T47D (cell line): ENCODE measurements around the gene C4BPA.

ENCODE experiments used
- DNase-seq, 2 experiments: peaks; one replicate each; pipeline versions ENCODE4 v3.0.0 to v3.0.0-alpha.2; 2011 to 2012; ENCODE audit warnings: low read depth in 1 of 2, low spot score in 1 of 2
- JUND ChIP-seq: IDR thresholded peaks from 2 replicates; pipeline ENCODE4 v1.6.1; 2012; ENCODE audit warnings: low read depth
- in situ Hi-C: cut with HindIII; loops from 2 replicates; pipeline ENCODE4 v1.10.0; 2016; ENCODE audit warnings: low sequenced_read_pairs, low pct_unique_long_range_greater_than_20kb

C4BPA gene

GRCh38 chr1:207069061-207069460 lies 35.0 kb upstream of the C4BPA start:
- no peak for DNase-seq

DNA sequence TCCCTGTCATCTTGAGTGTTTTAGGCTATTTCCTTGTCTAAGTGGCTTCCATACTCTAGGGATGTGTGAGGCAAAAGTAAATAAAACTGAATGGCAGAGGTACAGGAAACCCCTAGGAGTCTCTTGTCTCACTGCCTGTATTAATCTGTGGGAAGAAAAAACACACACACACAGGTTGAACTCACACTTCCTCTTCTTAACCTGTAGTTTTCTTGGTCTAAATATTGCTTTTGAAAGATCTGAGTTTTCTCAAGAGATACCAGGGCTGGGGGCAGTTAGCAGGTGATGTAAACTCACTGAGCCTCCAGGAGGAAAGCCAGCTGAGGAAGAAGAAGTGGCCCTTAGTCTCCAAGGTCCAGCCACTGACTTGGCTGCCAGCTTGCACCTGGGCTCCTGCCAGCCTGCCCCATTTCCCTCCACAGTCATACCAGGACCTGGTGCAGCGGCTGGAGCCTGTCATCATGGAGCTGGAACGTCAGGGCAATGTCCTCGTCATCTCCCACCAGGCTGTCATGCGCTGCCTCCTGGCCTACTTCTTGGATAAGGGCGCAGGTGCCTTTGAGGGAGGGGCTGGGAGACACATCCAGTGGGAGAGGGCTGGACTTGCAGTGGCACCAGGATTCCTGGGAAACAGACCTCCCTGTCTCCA lies 34.1 kb upstream of the C4BPA start:
- no peak for TF ChIP-seq JUND
- in situ Hi-C loops: no loop called here
- no peak for DNase-seq

More at GRCh38 chr1:207069061-207069460, 35.0 kb upstream of the C4BPA start:
- in situ Hi-C loops: no loop called here
- TF ChIP-seq JUND: no peak

- no peak for TF ChIP-seq JUND
- DNase-seq: no peak
- in situ Hi-C loops: no loop called here
Measured at GRCh38 chr1:207070811-207071210, 33.2 kb upstream of the C4BPA start.

DNA sequence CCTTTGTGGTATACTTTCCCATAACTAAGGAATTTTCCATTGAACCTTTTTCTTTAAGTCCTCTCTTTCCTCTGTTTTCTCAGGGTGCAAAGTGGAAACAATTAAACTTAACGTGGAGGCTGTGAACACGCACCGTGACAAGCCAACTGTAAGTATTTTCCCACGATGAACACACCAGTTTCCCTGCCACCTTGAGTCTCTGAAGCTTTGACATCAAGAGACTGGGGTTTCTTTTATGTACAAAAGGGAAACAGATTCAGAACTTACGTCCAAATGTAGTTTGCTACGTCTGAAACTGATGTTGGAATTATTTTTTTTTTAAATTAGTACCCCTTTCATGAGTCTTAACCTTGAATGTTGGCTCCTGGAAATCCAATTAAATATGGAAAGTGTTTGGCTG lies 32.6 kb upstream of the C4BPA start:
- no peak for DNase-seq
- in situ Hi-C loops: no loop called here
- TF ChIP-seq JUND: no peak

GRCh38 chr1:207072233-207072632 lies 31.8 kb upstream of the C4BPA start:
- no peak for TF ChIP-seq JUND
- no peak for DNase-seq
- in situ Hi-C loops: no loop called here

- DNase-seq: peak in 1 of 2 experiments; percentile 42
- in situ Hi-C loops: no loop called here
- no peak for TF ChIP-seq JUND
Measured at GRCh38 chr1:207073906-207074820, 29.9 kb upstream of the C4BPA start.

DNA sequence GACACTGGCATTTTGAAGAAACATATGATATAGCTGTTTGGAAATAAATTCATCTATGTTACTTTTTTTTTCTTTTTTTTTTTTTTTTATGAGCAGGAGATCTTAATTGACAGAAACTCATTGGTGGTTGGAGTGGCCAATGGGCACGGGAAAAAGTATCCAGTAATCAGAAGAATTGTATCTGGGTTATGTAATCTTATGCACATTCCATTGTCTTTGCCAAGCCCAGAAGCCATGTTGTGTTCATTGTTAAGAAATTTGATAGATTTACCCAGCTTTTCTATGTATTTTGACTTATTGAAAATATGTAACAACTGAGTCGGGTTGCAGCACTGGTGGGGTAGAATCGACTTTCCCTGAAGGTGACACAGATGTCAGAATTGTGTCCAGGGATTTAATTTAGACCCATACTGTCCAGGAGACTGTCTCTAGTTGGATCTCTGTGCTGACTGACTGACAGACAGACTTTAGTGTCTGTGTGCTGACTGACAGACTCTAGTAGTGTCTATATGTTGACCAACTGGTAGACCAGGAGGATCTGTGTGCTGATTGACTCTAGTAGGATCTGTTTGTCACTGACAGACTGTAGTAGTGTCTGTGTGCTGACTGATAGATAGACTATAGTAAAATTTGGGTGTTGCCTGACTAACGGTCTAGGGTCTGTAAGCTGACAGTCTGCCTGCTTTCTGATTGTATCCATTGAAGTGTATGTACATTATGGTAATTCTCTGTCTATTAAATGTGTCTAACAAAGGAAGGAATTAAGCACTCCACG lies 27.7 kb upstream of the C4BPA start:
- no peak for DNase-seq
- in situ Hi-C loops: no loop called here

GRCh38 chr1:207077012-207077411 lies 27.0 kb upstream of the C4BPA start:
- in situ Hi-C loops: no loop called here

More for the DNA sequence above, 27.7 kb upstream of the C4BPA start:
- no peak for TF ChIP-seq JUND

GRCh38 chr1:207077470-207078377 lies 26.3 kb upstream of the C4BPA start:
- peak; percentile 66 to 88 for DNase-seq
- no peak for TF ChIP-seq JUND
- in situ Hi-C loops: no loop called here

More at GRCh38 chr1:207077012-207077411, 27.0 kb upstream of the C4BPA start:
- no peak for TF ChIP-seq JUND
- no peak for DNase-seq

- TF ChIP-seq JUND: no peak
- in situ Hi-C loops: no loop called here
- no peak for DNase-seq
Measured at GRCh38 chr1:207078578-207079132, 25.4 kb upstream of the C4BPA start.

- in situ Hi-C loops: no loop called here
- no peak for DNase-seq
- TF ChIP-seq JUND: no peak
Measured at GRCh38 chr1:207079706-207080241, 24.3 kb upstream of the C4BPA start.
